GM18519 (cell line): Measurements from ENCODE around the gene TLNRD1.

Source experiments
- ATAC-seq: cut with Tn5 transposase; IDR thresholded peaks from one replicate; pipeline ENCODE4 v1.9.1; 2021; ENCODE audit warnings: mild to moderate bottlenecking, moderate library complexity; ENCODE audit not compliant: unreplicated experiment, low FRiP score

Gene TLNRD1

GRCh38 chr15:81024265-81024872 lies 23.6 kb downstream of the TLNRD1 start:
- no peak for ATAC-seq

- ATAC-seq, result no peak
Measured at GRCh38 chr15:81024936-81025335, 24.2 kb downstream of the TLNRD1 start.

- ATAC-seq, result no peak
Measured at GRCh38 chr15:81025721-81026370, 25.1 kb downstream of the TLNRD1 start.

GRCh38 chr15:81026836-81027599 lies 26.3 kb downstream of the TLNRD1 start:
- no peak for ATAC-seq

DNA sequence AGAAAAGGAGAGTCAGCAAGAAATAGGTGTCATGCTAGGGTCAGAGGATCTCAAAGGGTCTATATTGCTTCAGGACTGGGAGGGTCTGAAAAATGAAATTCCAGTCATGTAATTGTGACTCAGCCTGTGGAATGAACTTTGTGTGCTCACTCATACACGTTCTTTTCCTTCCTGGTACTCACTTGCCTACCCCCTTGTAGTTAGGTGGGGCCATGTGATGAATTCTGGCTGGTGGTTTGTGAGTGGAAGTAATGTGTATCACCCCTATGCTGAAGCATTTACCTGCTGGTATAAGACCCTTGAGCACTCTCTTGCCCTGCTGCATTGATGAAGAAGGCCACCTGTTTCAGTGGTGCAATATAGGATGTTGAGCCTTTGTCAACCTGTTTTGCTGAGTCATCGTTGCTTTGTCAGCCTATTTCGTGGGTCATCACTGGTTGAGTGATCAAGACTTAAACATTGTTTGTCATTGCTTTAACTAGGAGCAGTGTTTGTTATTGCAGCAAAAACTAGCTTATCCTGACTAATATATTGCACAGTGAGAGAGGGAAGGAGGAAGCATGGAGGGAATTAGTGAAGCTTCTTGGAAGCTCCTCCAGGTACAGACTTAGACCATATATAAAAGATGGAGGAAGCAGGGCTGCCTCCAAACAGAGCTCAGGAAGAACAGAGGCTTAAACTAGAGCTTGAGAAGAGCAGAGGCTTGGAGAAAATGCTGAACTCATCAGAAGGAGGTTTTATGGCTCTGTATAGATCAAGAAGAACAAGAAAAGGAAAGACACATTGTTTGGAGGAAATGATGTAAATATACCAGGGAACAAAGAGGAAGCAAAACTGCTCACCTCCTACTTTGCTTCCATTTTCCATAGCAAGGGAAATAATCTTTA lies 28.9 kb downstream of the TLNRD1 start:
- ATAC-seq, result no peak

- no peak for ATAC-seq
Measured at GRCh38 chr15:81030301-81030750, 29.6 kb downstream of the TLNRD1 start.

DNA sequence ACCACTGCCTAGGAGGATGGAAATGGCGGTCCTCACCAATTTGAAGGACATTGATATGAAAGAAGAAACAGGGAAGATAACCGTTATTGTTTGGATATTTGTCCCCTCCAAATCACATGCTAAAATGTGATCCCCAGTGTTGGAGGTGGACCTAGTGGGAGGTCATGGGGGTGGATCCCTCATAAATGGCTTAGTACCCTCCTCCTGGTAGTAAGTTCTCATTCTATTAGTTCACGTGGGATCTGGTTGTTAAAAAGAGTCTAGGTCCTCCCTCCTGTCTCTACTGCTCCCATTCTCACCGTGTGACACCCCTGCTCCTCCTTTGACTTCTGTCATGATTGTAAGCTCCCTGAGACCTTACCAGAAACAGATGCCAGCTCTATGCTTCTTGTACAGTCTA lies 30.5 kb downstream of the TLNRD1 start:
- no peak for ATAC-seq

GRCh38 chr15:81032355-81032754 lies 31.6 kb downstream of the TLNRD1 start:
- ATAC-seq, result no peak

DNA sequence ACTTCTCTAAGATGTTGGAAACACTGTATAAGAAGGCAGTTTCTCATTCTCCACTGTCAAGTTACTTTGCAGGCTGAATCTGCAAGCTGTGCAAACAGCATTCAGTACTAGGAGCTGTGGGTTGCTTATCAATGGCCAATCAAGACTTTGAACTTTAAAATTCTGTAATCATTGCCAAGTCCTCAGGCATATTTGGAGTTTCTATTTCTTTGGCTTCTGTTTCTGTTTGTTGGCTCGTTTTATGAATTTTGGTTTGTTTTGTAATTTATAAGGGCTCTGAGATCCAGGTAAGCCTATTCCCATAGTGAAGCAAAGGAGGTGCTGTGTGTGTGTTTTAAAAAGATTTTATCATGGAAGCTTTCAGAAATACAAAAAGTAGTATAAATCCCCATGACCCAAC lies 32.1 kb downstream of the TLNRD1 start:
- ATAC-seq, result no peak

DNA sequence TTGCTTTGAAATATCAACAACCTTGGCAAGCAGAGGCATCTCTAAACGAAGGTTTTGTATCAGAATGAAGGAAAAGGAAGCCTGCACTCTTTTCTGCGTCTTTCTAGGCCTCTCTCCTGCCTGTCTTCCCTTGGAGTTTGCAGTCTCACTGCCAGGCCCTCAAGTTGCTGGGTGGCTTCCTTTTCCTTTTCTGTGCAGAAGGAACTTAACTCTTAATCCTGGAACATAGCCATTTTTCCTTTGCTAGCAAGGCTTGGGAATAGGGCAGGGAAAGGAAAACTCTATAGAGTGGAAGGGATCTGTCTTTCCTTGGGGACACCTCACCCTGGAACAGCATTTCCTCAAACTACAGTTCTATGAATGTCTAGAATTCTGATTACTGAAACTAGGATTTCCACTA lies 32.8 kb downstream of the TLNRD1 start:
- no peak for ATAC-seq

DNA sequence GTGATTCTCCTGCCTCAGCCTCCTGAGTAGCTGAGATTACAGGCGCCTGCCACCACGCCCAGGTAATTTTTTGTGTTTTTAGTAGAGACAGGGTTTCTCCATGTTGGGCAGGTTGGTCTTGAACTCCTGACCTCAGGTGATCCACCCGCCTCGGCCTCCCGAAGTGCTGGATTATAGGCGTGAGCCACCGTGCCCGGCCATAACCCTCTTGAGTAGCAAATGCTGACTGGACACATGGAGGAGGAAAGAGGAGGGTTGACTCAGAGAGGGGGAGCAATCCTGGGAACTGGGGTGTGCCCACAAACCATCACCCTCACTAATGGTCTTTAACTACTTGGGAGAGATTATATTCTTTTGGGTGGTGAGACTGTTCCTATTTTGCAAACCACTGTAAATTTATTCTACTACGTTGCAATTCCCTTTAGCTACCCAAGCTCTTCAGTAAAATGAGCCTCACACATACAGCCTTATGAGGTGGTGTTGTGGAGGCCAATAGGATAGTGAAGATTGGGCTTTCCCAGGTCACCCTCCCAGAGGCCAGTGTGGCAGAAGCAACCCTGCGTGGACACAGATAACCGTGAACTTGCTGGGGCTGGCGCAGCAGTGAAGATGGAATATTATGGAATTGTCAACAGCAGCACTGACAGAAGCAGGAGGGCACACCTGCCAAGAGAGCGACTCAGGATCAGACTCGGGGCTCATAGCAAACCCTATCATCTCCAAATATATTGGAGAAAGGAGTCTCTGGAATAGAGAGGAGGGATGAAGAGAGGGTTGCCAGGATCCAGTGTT lies 37.4 kb downstream of the TLNRD1 start:
- no peak for ATAC-seq

- no peak for ATAC-seq
Measured at GRCh38 chr15:81038975-81039607, 38.4 kb downstream of the TLNRD1 start.

GRCh38 chr15:81040757-81041156 lies 40.0 kb downstream of the TLNRD1 start:
- ATAC-seq, result no peak

- no peak for ATAC-seq
Measured at GRCh38 chr15:81043281-81043934, 42.7 kb downstream of the TLNRD1 start.

GRCh38 chr15:81043935-81044575 lies 43.3 kb downstream of the TLNRD1 start:
- no peak for ATAC-seq

DNA sequence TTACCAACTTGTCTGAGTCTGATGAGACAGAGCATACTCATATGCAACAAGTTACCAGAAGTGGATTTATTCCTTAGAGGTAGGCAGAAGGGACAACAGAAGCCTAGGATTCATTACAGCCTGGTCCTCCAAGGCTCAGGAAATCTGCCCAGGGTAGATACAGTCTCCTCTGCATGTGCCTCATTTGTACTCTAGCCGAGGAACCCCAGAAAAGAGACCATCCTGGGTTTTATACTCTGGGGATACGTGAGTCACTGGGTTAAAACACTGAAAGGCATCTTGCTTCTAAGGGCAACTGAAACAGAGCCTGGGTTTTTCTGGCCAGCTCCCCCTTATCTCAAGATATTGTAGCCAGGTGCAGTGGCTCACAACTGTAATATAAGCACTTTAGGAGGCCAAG lies 45.6 kb downstream of the TLNRD1 start:
- no peak for ATAC-seq

- no peak for ATAC-seq
Measured at GRCh38 chr15:81047928-81048327, 47.2 kb downstream of the TLNRD1 start.

DNA sequence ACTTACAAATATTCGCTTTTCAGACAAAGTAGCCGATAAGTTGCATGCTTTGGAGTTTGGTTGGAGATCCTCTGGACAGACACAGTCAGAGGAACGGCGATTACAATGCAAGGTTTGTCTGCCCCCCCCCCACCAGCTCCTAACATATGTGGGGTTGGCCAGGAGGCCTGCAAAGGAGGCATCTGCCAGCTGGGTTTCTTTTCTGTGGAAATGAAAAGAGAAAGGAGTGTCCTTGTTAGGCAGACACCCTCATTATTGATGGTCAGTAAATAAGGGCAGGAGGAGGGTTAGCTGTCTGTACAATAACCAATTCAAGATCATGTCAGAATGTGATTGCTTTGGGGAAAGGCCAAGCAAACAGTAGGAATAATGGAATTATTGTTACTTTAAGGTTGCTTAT lies 49.1 kb downstream of the TLNRD1 start:
- ATAC-seq, result no peak
